Measurements from ENCODE around the gene PPP2R2B.

PPP2R2B gene

GRCh38 chr5:146778795-146779194 lies 99.8 kb downstream of the PPP2R2B start:
- DNase-seq = no peak

GRCh38 chr5:146778261-146778660 lies 100.3 kb downstream of the PPP2R2B start:
- DNase-seq = no peak

- DNase-seq = peak; percentile 19
Observed at GRCh38 chr5:146772881-146773466, 105.6 kb downstream of the PPP2R2B start.

GRCh38 chr5:146770980-146771379 lies 107.6 kb downstream of the PPP2R2B start:
- DNase-seq = no peak

GRCh38 chr5:146770546-146770945 lies 108.0 kb downstream of the PPP2R2B start:
- no peak for DNase-seq

GRCh38 chr5:146767534-146767933 lies 111.0 kb downstream of the PPP2R2B start:
- no peak for DNase-seq

GRCh38 chr5:146766013-146766412 lies 112.5 kb downstream of the PPP2R2B start:
- DNase-seq = peak; percentile 36

GRCh38 chr5:146765089-146765832 lies 113.3 kb downstream of the PPP2R2B start:
- peak; percentile 58 for DNase-seq

GRCh38 chr5:146762830-146763229 lies 115.7 kb downstream of the PPP2R2B start:
- DNase-seq = no peak

GRCh38 chr5:146761811-146762210 lies 116.7 kb downstream of the PPP2R2B start:
- DNase-seq = no peak

- no peak for DNase-seq
Observed at GRCh38 chr5:146758938-146759337, 119.6 kb downstream of the PPP2R2B start.

- no peak for DNase-seq
Observed at GRCh38 chr5:146758076-146758475, 120.5 kb downstream of the PPP2R2B start.

GRCh38 chr5:146756546-146756945 lies 122.0 kb downstream of the PPP2R2B start:
- DNase-seq = no peak

GRCh38 chr5:146755793-146756192 lies 122.8 kb downstream of the PPP2R2B start:
- no peak for DNase-seq

GRCh38 chr5:146754621-146755020 lies 123.9 kb downstream of the PPP2R2B start:
- no peak for DNase-seq

- DNase-seq = no peak
Observed at GRCh38 chr5:146753641-146754040, 124.9 kb downstream of the PPP2R2B start.

- no peak for DNase-seq
Observed at GRCh38 chr5:146751781-146752401, 126.7 kb downstream of the PPP2R2B start.

- DNase-seq = no peak
Observed at GRCh38 chr5:146751054-146751453, 127.5 kb downstream of the PPP2R2B start.

GRCh38 chr5:146748533-146748932 lies 130.0 kb downstream of the PPP2R2B start:
- no peak for DNase-seq

GRCh38 chr5:146745931-146746577 lies 132.5 kb downstream of the PPP2R2B start:
- no peak for DNase-seq

GRCh38 chr5:146744068-146744745 lies 134.3 kb downstream of the PPP2R2B start:
- peak; percentile 79 for DNase-seq

- no peak for DNase-seq
Observed at GRCh38 chr5:146734936-146735577, 143.5 kb downstream of the PPP2R2B start.

- peak; percentile 18 for DNase-seq
Observed at GRCh38 chr5:146732962-146733361, 145.6 kb downstream of the PPP2R2B start.
